Endothelial cell (in vitro differentiated cells): Measurements from ENCODE around the gene NUDT14. TPM values are rescaled to one million over a fixed set of nuclear protein-coding genes. Genes with fewer than 3 reads are reported as not detected.
A peak's percentile ranks its signal among the peaks of the same experiment; 100 is the strongest.

Source experiments
- DNase-seq: peaks from one replicate; pipeline ENCODE4 v3.0.0; 2021; ENCODE audit warnings: low spot score
- H3K27ac Mint-ChIP-seq: one replicate; pipeline ENCODE4 v1.8.0; 2021; ENCODE audit warnings: mixed read lengths, inconsistent platforms; ENCODE audit not compliant: unreplicated experiment
- H3K27me3 Mint-ChIP-seq: one replicate; pipeline ENCODE4 v1.8.0; 2021; ENCODE audit warnings: mild to moderate bottlenecking, moderate library complexity, mixed read lengths, inconsistent platforms; ENCODE audit not compliant: unreplicated experiment
- H3K36me3 Mint-ChIP-seq: one replicate; pipeline ENCODE4 v1.8.0; 2021; ENCODE audit warnings: mild to moderate bottlenecking, low read depth, mixed read lengths, inconsistent platforms; ENCODE audit not compliant: unreplicated experiment
- H3K4me1 Mint-ChIP-seq: one replicate; pipeline ENCODE4 v1.8.0; 2021; ENCODE audit warnings: mild to moderate bottlenecking, mixed read lengths, inconsistent platforms; ENCODE audit not compliant: unreplicated experiment
- H3K4me3 Mint-ChIP-seq: one replicate; pipeline ENCODE4 v1.8.0; 2021; ENCODE audit warnings: mild to moderate bottlenecking, mixed read lengths, inconsistent platforms; ENCODE audit not compliant: unreplicated experiment
- H3K9me3 Mint-ChIP-seq: one replicate; pipeline ENCODE4 v1.8.0; 2021; ENCODE audit warnings: mixed read lengths, inconsistent platforms; ENCODE audit not compliant: unreplicated experiment
- CTCF ChIP-seq: fragments of 200-600 bp; sonication (generic); IDR thresholded peaks from one replicate; pipeline ENCODE4 v1.5.0; 2021; ENCODE audit warnings: antibody characterized with exemption; ENCODE audit not compliant: unreplicated experiment
- total RNA-seq: library from RNA; stranded (reverse); fragmentation: NEBNext Ultra II Directional; extraction: Animal tissue kit (Norgen Biotek cat#: 25700); gene quantifications from one replicate; pipeline ENCODE4 v1.2.1, GENCODE V29; 2021; ENCODE audit not compliant: unreplicated experiment

NUDT14 gene
- total RNA-seq, 1 donor from 2014 or later = 135 TPM

- TF ChIP-seq CTCF = no peak
- peaks cover 8% of the 10 kb centered on the region for H3K27me3 Mint-ChIP-seq
These were observed 8.0 kb downstream of the NUDT14 start for GRCh38 chr14:105173145-105173544.

GRCh38 chr14:105172476-105172875 is 8.6 kb downstream of the NUDT14 start:
- Mint-ChIP-seq H3K4me1 (peaks cover 2% of the 10 kb centered on the region), H3K27ac (no peak overlapping the region), H3K9me3 (no peaks in the 10 kb centered on the region)

More at GRCh38 chr14:105173145-105173544, 8.0 kb downstream of the NUDT14 start:
- Mint-ChIP-seq H3K36me3 (no peaks in the 10 kb centered on the region), H3K27ac (no peak overlapping the region), H3K4me3 (no peak overlapping the region), H3K4me1 (peaks cover 2% of the 10 kb centered on the region), H3K9me3 (no peaks in the 10 kb centered on the region)
- no peak for DNase-seq

GRCh38 chr14:105171004-105171673 is 10.0 kb downstream of the NUDT14 start:
- H3K9me3 Mint-ChIP-seq = no peaks in the 10 kb centered on the region
- no peak for TF ChIP-seq CTCF
- peaks cover 6% of the 10 kb centered on the region for H3K36me3 Mint-ChIP-seq
- no peak overlapping the region for H3K4me3 Mint-ChIP-seq
- no peak for DNase-seq
- H3K27me3 Mint-ChIP-seq = peaks cover 9% of the 10 kb centered on the region
- H3K4me1 Mint-ChIP-seq = peaks cover 9% of the 10 kb centered on the region
- H3K27ac Mint-ChIP-seq = no peak overlapping the region

More at GRCh38 chr14:105172476-105172875, 8.6 kb downstream of the NUDT14 start:
- Mint-ChIP-seq H3K4me3 (no peak overlapping the region), H3K27me3 (peaks cover 5% of the 10 kb centered on the region), H3K36me3 (no peaks in the 10 kb centered on the region)
- TF ChIP-seq CTCF = no peak
- no peak for DNase-seq

GRCh38 chr14:105169776-105170655 is 11.1 kb downstream of the NUDT14 start:
- H3K36me3 Mint-ChIP-seq = peaks cover 6% of the 10 kb centered on the region
- no peaks in the 10 kb centered on the region for H3K9me3 Mint-ChIP-seq
- DNase-seq = no peak
- peaks cover 9% of the 10 kb centered on the region for H3K27me3 Mint-ChIP-seq
- H3K4me3 Mint-ChIP-seq = peak overlapping the region; percentile 76
- H3K4me1 Mint-ChIP-seq = peaks cover 17% of the 10 kb centered on the region
- TF ChIP-seq CTCF = no peak
- H3K27ac Mint-ChIP-seq = no peak overlapping the region
